AG08395 (cell line): ENCODE measurements around the gene CCNY.
"Not testable (repeated sequence)": the region's sequence is repeated elsewhere in the genome, so short reads cannot be mapped to it uniquely, and the experiment has no call there.

Experiments
- DNase-seq: peaks from one replicate; pipeline ENCODE4 v3.0.0; 2012; ENCODE audit warnings: mixed read lengths, low spot score

The CCNY gene

GRCh38 chr10:35517431-35518181 lies 181.3 kb downstream of the CCNY start:
- DNase-seq, result peak; percentile 66

GRCh38 chr10:35518187-35518586 lies 181.9 kb downstream of the CCNY start:
- DNase-seq, result not testable (repeated sequence)

DNA sequence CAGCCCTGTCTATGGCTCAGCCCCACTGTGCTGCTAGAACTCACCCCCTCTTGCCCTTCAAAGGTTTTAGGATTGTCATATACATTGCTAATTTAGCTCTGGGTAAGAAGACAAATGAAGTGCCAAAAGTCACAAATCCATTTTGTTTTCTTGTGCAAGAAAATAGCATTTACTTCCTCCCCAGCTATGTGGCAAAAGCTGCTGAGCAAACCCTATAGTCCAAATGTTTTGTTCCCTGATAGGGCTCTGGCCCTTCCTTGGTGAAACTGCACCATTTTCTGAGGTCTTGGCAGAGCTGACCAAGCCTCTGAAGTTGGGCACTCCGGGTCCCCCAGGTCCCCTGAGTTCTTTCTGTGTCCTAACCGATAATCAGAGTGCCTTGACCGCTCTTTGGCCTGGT lies 184.7 kb downstream of the CCNY start:
- no peak for DNase-seq

DNA sequence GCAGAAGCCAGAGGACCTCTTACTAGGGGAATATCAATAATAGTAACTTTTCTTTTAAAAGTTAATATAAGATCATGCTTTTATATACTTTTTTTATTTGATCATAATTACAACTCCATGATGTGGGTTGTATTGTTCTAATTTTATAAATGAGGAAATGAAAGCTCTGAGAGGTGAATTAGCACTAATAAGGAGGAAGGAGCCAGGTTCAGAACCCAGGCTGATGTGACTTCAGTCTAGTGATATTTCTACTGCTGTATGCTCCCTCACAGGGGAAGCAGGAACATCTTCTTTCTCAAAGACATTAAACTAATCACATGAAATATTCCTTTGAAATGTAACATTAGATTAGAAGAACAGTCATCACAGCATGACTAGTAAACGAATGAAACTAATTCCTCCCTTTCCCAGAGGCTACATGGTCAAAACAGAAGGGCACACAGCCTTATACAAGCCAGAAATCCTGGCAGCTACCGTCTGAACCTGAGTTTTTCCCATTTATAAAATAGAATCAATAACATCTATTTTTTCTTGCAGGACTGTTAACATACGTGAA lies 187.4 kb downstream of the CCNY start:
- no peak for DNase-seq

- no peak for DNase-seq
Measured at GRCh38 chr10:35526746-35527145, 190.4 kb downstream of the CCNY start.

GRCh38 chr10:35532141-35532540 lies 195.8 kb downstream of the CCNY start:
- no peak for DNase-seq

- DNase-seq, result no peak
Measured at GRCh38 chr10:35533565-35533964, 197.3 kb downstream of the CCNY start.

GRCh38 chr10:35535136-35535535 lies 198.8 kb downstream of the CCNY start:
- no peak for DNase-seq

GRCh38 chr10:35536789-35537188 lies 200.5 kb downstream of the CCNY start:
- DNase-seq, result no peak

GRCh38 chr10:35537925-35538324 lies 201.6 kb downstream of the CCNY start:
- not testable (repeated sequence) for DNase-seq

- DNase-seq, result no peak
Measured at GRCh38 chr10:35540296-35541164, 204.2 kb downstream of the CCNY start.

- DNase-seq, result no peak
Measured at GRCh38 chr10:35541720-35542119, 205.4 kb downstream of the CCNY start.

GRCh38 chr10:35542303-35542702 lies 206.0 kb downstream of the CCNY start:
- no peak for DNase-seq

DNA sequence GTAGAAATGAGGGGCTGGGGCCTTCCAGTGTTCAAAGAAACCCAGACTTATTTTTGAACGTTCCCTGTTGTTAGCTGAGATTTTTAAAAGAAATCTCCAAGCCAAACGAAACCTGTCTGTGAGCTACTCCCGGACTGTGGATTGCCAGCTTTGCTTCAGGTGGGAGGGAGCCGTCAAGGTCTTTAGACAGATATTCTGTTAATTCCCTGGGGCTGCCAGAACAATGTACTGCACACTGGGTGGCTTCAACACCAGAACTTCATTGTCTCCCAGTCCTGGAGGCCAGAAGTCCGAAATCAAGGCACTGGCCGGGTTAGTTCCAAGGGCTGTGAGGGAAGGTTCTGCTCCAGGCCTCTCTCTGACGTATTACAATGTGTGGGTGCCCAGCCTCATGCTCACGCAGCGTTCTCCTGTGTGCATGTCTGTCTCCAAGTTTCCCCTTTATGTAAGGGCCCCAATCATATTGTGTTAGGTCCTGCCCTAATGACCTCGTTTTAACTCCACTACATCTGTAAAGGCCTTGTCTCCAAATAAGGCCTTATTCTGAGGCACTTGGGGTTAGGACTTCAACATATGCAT lies 208.9 kb downstream of the CCNY start:
- DNase-seq, result no peak

- DNase-seq, result peak; percentile 16
Measured at GRCh38 chr10:35545878-35546590, 209.7 kb downstream of the CCNY start.

GRCh38 chr10:35546824-35547225 lies 210.5 kb downstream of the CCNY start:
- DNase-seq, result no peak

DNA sequence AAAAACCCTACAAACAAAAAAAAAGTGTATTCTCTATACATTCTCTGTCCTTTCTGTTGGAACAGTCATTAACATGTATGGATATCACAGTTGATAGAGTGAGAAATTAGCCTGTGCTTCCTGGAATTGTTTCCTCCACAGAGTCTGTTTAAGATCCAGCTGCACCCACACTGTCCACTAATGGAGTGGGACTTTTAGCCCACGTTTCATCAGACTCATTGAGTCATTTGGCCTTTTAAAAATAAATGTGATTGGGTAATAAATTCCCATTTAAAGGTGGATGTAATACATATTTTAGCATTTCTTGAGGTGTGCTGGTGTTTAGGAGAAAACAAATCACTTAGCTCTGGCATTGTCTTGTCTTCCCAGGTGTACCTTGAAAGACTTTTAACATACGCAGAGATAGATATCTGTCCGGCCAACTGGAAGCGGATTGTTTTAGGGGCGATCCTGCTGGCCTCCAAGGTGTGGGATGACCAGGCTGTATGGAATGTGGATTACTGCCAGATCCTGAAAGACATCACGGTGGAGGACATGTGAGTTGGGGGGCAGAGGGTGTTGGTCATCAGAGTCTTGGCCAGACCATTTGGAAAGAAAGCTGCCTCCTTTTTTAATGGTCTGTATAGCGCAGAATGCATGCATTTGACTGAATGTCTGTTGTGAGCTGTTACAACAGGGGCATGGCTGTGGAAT lies 216.5 kb downstream of the CCNY start:
- DNase-seq, result no peak

DNA sequence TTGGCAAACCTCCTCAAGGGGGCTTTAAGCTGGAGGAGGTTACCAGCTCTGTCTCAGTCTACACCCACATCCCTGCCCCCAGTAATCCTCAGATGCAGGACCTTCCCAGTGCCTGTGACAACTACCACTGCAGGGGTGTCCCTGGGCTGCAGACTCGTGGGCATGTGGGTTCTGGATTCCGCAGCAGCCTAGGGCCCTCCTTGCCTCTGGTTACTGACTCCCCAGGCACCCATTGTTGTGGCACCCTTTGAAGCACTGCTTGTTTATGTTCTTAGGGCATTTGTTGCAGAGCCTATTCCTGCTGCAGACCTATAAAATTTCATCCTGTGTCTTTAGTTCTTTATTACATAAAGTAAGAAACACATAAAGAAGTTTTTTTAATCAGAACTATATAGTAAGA lies 217.7 kb downstream of the CCNY start:
- no peak for DNase-seq

GRCh38 chr10:35554461-35555056 lies 218.2 kb downstream of the CCNY start:
- DNase-seq, result no peak

- no peak for DNase-seq
Measured at GRCh38 chr10:35555962-35556930, 219.9 kb downstream of the CCNY start.
